ENCODE measurements around the gene KNG1.

KNG1 gene

DNA sequence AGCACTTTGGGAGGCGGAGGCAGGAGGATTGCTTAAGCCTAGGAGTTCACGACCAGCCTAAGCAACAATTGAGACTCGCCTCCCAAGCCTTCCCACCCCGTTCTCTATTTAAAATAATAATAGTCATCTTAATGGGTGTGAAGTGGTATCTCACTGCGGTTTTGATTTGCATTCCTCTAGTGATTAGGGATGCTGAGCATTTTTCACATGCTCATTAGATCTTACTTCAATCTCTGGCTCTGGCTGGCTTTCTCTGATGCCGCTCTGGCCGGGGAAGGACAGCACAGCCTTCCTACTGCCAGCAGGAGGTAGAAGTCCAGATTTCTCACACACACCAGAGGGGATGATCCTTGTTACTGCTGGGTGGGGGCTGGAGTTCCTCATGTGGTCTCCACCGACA lies 58.8 kb downstream of the KNG1 start:
- DNase-seq (ENCODE audit: low spot score): no peak

DNA sequence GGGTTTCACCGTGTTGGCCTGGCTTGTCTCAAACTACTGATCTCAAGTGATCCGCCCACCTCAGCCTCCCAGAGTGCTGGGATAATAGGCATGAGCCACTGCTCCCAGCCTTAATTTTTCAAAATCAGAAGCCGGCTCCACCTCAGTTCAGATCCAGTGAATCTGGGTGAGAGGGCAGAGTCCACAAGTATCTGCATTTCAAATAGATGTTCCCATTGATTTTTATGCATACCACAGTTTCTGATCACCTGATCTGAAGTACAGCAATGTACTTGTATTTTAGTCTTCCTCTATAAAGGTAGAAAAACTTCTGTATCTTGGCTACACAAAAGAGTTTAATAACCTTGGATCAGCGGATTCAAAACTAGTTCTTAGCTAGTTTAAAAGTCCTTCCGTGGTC lies 62.0 kb downstream of the KNG1 start:
- DNase-seq (ENCODE audit: low spot score): no peak

DNA sequence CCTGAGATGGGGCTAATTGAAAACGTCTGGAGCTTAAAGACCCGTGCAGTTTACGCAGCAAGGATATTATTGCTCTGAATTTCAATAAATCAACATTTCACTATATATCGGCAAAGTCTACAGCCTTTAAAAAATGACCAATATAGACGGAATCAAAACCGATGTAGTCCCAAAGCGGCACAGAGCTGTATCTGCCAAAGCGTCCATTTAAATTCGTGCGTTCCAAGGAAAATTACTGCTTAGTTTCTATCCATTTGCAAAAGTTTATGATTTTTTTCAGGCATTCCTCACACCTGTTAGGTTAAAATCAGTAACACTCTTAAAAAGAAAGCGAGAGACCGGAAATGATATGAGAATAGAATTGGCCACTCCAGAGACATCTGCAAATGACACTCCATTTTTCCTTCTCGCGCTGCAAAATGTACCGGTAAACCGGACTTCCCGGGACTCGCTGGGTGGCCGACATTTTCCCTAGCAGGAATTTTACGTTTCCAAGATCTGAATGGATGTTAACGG lies 65.4 kb downstream of the KNG1 start:
- DNase-seq (ENCODE audit: low spot score): no peak

DNA sequence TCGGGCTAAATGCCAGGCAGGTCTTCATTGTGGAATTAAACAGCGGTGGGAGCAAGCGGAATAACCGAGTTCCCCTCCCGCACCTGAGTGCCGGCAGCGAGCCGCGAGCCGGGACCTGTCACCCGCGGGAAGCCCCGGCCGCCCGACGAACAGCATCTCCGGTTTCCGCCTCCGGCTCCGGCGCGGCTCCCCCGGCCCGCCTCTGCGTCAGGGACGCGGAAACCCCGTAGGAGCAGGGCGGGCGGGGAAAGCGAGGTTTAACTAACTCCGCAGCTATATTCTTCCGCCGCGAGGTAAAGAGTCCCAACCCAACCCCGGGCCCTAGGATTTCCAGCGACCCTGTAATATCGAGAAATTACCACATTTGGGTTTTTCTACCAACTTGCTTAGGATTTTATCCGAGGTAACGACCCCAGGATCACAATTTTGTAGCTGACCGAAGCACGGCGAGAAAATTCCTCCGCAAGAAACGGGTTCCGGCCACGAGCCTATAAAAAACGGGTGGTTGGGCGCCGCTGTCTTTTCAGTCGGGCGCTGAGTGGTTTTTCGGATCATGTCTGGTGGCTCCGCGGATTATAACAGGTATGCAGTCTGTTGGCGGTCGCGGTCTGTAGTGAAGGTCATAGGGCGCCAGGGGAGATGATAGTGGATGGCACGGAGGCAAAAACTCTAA lies 66.0 kb downstream of the KNG1 start, which contains the start of gene EIF4A2:
Gene EIF4A2, plus strand, starts transcription at position 520 of the 673 bp plus-strand sequence. Its CDS starts 34 bp downstream, at position 554.
- peak; percentile 89 for DNase-seq (ENCODE audit: low spot score)

DNA sequence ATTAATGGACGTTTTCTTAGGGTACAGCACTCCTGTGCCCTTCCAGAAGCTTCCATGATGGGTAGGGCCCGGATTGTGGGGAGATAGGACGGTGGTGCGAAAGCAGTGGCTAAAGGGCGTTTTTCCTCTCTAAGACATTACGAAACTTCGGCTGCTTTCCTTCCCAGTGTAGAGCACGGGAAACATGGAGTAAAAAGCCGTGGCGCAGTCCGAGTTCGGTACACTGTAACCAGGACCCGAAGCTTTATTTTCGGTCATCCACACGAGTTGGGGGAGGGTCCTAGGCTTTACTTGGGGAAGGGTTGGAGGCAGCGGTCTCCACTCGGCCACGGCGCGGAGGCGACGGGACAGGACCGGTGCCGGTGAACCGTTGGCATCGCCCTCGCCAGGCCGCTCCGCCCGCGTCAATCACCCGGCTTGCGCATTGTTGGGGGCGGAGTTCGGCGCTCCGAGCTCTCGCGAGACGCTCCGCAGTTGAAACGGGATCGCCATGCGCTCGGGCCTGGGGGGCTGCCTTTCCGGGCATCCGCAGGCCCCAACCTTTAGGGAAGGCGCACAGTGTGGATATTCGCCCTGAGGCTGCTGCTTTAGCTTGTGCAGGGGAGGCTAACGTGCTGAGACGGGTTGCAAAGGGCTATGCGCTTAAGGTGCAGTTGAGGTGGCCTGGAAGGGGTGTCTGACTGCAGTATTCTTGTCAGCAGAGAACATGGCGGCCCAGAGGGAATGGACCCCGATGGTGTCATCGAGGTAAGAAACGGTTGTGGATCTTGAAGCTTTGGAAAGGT lies 66.8 kb downstream of the KNG1 start:
- DNase-seq (ENCODE audit: low spot score): peak; percentile 72

DNA sequence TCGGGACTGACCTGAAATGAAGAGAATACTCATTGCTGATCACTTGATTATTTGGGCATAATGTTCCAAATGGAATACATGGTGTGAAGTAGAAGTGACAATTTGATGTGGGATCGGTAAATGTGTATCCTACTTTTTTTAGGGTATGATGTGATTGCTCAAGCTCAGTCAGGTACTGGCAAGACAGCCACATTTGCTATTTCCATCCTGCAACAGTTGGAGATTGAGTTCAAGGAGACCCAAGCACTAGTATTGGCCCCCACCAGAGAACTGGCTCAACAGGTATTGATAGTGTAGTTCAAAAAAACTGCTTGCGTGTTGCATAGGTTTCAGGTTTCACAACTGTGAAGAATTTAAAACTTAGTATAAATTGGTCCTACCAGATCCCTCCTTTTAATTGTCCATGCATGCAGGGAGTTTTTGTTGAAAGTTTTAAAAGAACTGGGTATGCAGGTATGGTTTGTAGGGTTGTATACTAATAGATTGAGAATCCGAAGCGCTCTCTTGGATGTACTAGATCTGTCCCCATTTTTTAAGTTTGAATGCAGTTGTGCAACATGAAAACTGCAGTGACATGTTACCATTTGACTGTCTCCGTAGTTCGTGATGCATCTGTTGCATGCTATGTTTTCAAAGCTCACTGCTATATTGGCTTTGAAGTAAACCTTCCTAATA lies 67.8 kb downstream of the KNG1 start:
- DNase-seq (ENCODE audit: low spot score): peak; percentile 18

DNA sequence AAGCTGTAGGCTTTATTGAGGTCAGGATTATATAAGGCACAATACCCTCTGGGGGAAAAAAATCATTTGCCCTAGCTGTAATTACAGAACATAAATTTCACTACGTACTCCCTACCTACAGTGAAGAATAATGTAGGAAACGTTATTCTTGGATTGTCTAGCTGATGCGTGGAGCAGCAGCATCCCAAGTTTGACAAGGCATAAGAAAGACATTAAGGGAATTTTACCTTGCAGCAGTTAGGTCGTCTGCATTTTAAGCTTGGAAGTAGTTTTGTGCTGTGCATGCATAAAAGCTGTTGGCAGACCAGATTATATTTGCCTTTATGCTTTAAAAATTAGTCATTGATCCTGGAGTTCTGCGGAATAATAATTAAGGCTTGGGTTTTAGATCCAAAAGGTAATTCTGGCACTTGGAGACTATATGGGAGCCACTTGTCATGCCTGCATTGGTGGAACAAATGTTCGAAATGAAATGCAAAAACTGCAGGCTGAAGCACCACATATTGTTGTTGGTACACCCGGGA lies 68.4 kb downstream of the KNG1 start:
- no peak for DNase-seq (ENCODE audit: low spot score)

DNA sequence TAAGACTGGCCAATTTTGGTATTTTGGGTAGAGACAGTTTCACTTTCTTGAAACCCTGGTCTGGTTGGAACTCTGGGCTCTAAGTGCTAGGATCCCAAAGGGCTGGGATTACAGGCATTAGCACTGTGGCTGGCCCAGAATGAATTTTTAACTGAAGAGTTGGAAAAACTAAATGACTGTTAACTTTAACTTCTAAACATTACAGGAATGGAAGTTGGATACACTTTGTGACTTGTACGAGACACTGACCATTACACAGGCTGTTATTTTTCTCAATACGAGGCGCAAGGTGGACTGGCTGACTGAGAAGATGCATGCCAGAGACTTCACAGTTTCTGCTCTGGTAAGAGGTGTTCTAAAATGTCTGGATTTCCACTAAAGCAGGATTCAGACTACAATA lies 69.8 kb downstream of the KNG1 start:
- DNase-seq (ENCODE audit: low spot score): peak; percentile 24

DNA sequence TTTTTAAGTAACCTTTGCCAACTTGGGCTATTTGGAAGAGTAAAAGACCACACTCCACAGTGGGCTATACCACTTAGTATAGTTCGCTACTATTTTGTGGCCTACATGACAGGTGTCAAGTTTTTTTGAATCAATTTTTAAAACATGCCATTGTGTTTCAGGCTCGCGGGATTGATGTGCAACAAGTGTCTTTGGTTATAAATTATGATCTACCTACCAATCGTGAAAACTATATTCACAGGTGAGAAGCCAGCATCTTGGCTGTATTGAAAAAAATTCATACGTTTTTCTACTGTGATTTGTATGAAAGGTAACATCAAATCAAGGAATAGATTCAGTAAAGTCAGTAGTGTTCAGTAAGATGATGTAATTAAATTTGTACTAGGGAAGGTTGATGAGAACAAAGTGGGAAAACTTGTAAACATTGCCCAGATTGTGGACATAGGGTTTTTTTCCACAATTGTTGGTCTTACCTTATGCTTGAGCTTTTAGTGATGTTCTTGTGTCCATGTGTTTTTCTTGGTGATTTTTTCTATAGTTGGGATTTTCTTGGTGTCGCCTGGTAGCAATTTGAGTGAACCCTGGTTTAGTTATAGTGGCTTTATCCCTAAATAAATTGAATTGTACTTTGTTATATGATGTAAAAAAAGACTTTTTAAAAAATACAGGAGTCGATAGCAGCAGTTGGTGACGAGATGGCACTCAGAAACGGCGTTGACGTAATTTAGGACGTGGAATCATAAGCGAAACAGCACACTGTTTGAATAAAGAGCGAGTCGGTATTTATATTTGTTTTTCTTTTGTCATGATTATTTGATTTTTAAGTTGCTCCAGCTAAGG lies 70.7 kb downstream of the KNG1 start:
- DNase-seq (ENCODE audit: low spot score): peak; percentile 10

DNA sequence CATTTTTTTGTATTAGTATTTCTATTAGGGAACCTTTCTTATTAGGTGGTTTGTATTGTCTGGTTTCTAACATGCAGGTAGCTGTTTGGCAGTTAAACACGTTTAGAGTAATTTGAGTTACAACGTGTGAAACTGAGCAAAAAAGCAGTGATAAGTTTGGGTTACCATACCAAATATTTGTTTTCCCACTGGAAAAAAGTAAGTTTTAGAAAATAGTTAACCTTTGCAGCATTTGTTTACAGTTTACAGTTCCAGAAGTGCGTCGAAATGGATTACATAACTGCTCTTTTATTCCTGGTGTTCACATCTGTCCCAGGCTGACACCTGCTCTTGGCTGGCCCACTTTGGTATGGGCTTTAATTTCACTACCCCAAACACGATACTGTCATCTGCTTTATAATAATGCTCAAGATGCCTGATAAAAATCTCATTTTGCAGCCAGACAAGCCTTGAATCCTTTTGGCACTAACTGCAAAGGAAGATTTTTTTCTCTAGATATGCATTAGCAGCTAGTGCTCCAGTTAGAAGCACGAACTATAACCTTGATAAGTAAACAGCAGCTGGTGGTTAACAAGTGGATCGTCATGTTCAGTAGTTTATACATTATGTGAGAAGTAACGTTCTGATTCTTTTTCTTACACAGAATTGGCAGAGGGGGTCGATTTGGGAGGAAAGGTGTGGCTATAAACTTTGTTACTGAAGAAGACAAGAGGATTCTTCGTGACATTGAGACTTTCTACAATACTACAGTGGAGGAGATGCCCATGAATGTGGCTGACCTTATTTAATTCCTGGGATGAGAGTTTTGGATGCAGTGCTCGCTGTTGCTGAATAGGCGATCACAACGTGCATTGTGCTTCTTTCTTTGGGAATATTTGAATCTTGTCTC lies 71.6 kb downstream of the KNG1 start:
- DNase-seq (ENCODE audit: low spot score): peak; percentile 51

DNA sequence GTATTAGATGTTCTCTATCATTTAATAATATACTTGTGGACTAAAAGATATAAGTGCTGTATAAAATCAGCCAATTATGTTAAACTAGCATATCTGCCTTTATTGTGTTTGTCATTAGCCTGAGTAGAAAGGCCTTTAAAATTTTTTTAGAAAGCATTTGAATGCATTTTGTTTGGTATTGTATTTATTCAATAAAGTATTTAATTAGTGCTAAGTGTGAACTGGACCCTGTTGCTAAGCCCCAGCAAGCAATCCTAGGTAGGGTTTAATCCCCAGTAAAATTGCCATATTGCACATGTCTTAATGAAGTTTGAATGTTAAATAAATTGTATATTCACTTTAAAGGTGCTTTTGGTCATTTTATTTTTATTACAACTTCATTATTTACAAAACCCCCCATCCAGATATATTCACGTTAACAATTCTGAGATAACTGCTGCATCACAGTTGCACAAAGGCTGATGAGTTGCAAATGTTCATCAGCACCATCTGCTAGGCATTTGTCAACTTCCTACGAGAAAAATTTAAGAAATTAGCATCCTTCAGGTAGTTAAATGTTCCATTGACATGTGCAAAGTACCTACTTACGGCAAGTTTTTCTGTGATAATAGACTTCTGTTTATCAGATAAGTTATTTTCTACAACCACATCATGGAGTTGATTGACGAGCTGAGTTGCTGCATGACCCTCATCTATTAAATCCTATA lies 72.5 kb downstream of the KNG1 start:
- peak; percentile 54 for DNase-seq (ENCODE audit: low spot score)

DNA sequence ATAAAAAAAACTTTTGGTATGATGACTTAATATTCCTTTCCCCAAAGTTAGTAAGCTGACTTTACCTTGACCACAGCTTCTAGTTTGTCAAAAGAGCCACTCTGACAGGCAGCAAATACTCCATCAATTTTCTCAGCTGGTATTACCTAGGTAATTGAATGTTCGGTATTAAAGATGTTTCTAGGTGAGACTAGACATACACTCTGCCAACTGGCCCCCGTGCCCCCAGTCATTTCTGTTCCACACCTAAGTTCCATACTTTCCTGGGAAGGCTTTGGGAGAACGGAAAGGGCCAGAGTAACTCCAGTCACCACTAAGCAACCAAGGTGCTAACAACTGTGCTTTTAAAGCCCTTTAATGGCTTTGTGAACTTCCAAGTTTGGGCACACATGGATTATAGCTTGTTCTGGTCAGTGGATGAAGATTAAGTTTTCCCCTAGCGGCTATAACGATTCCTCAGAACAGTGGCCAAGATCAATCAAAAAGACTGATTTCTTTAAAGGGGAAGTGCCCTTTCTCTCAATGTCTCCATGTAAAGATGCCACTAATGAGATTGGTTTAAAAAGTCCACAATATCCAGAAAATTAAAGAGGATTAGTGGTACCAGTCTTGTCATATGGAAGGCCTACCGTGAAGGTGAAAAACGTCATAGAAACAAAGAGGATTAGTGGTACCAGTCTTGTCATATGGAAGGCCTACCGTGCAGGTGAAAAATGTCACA lies 73.3 kb downstream of the KNG1 start:
- peak; percentile 85 for DNase-seq (ENCODE audit: low spot score)
